ENCODE results near the gene MAPK12. TPM values are rescaled to one million over a fixed set of nuclear protein-coding genes. Genes with fewer than 3 reads are reported as not detected.

MAPK12 gene
- total RNA-seq, 2 donors from 2014 or later: 1.6 to 9.0 TPM

GRCh38 chr22:50203288-50203687 lies 58.2 kb downstream of the MAPK12 start:
- Mint-ChIP-seq H3K27ac (no peak overlapping the region), H3K27me3 (no peaks in the 10 kb centered on the region), H3K9me3 (no peaks in the 10 kb centered on the region), H3K4me1 (ENCODE audit: low read depth in 2 of 2) (peaks cover 13% of the 10 kb centered on the region in 2 donors), H3K36me3 (peaks cover 10% of the 10 kb centered on the region), H3K4me3 (no peak overlapping the region)
- no peak for ATAC-seq
- DNase-seq (ENCODE audit: low spot score): no peak

Other genes with a start within 250 kb of the MAPK12 start
- not detected for gene IL17REL, start 248.9 kb downstream of the MAPK12 start, total RNA-seq
- not detected for gene TTLL8, start 203.4 kb downstream of the MAPK12 start, total RNA-seq
- 10 to 100 TPM in 1 of 2 donors, 1 to 10 TPM in 1; 4.5 to 14.8 TPM for gene MLC1, start 176.3 kb downstream of the MAPK12 start, total RNA-seq
- gene MOV10L1, start 171.7 kb downstream of the MAPK12 start, total RNA-seq: not detected
- 1 to 10 TPM; 3.0 to 3.5 TPM for gene PANX2, start 91.0 kb downstream of the MAPK12 start, total RNA-seq
- gene TRABD, start 75.8 kb downstream of the MAPK12 start, total RNA-seq: 100 to 1,000 TPM in 1 of 2 donors, 10 to 100 TPM in 1; 71.0 to 139 TPM
- 10 to 100 TPM; 23.4 to 43.3 TPM for gene SELENOO, start 60.7 kb downstream of the MAPK12 start, total RNA-seq
- gene TUBGCP6, start 16.7 kb downstream of the MAPK12 start, total RNA-seq: 10 to 100 TPM; 47.6 to 80.1 TPM
- 100 to 1,000 TPM in 1 of 2 donors, 10 to 100 TPM in 1; 54.5 to 113 TPM for gene HDAC10, start 10.4 kb downstream of the MAPK12 start, total RNA-seq
- gene MAPK11, start 8.7 kb upstream of the MAPK12 start, total RNA-seq: 10 to 100 TPM; 10.2 to 15.1 TPM
- 1 to 10 TPM; 4.4 to 5.5 TPM for gene PLXNB2, start 46.0 kb upstream of the MAPK12 start, total RNA-seq
- 1 to 10 TPM; 2.2 TPM for gene DENND6B, start 65.3 kb upstream of the MAPK12 start, total RNA-seq
- gene PPP6R2, start 81.6 kb upstream of the MAPK12 start, total RNA-seq: 100 to 1,000 TPM in 1 of 2 donors, 10 to 100 TPM in 1; 61.1 to 100 TPM
- gene SBF1, start 213.4 kb upstream of the MAPK12 start, total RNA-seq: 100 to 1,000 TPM; 114 to 152 TPM
- 1 to 10 TPM; 2.6 to 6.7 TPM for gene ADM2, start 219.9 kb upstream of the MAPK12 start, total RNA-seq
- gene MIOX, start 225.2 kb upstream of the MAPK12 start, total RNA-seq: under 1 TPM in 1 of 2 donors, not detected in 1; 0.45 TPM
- gene LMF2, start 246.0 kb upstream of the MAPK12 start, total RNA-seq: 100 to 1,000 TPM in 1 of 2 donors, 10 to 100 TPM in 1; 97.8 to 149 TPM
- gene NCAPH2, start 246.5 kb upstream of the MAPK12 start, total RNA-seq: 100 to 1,000 TPM; 105 to 156 TPM

Data from natural killer cell treated with Interleukin-12 subunit alpha and Interleukin-12 subunit beta and Interleukin-15 and Interleukin-18, amount 100 ng/mL, for 72 hours (primary cell).